ENCODE results near the gene APBA3. TPM values are rescaled to one million over a fixed set of nuclear protein-coding genes. Genes with fewer than 3 reads are reported as not detected.

Gene APBA3
- polyA plus RNA-seq, 1 donor (not counting 4 experiments of a cell fraction or from before 2014, with no cell fraction given), result 6.7 TPM

DNA sequence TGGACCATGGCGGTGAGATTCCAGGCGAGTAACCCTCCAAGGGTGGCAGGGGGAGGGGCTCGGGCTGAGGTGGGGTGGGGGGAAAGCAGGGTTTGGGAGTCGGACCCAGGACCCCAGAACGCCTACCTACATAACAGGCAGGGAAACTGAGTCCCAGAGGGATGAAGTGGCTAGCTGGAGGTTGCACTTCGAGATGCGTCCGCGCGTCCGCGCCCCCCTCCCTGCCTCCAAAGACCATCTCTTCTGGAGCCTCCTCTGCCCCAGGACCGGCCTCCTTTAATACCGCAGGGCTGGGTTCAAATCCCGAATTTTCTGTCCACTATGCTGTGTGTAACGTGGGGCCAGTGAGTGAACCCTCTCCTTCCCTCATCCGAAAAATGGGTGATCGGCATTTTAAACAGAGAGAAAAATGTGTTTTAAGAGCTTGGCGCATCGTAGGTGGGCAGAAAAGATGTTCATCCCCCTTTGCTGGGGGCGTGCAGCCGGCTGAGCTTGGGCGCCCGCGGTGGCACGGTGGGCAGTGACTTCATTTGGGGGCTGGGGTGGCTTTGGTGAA is 39.5 kb downstream of the APBA3 start:
- Histone ChIP-seq H3K36me3 (ENCODE audit: control insufficient read depth in 2 of 2, extremely low read depth in 1 of 2, insufficient read depth in 2 of 2, low read length in 2 of 2) (no peaks in the 10 kb centered on the region), H2AFZ (ENCODE audit: control insufficient read depth, low read length) (no peak overlapping the region), H3K4me1 (ENCODE audit: control insufficient read depth, extremely low read depth, insufficient read depth, low read length) (no peaks in the 10 kb centered on the region), H3K9me1 (ENCODE audit: control insufficient read depth, extremely low read depth, insufficient read depth, low read length) (no peaks in the 10 kb centered on the region), H3K9ac (ENCODE audit: control insufficient read depth, extremely low read depth, insufficient read depth, low read length) (no peak overlapping the region), H3K27me3 (ENCODE audit: control insufficient read depth, extremely low read depth, insufficient read depth, low read length) (peaks cover 41% of the 10 kb centered on the region), H3K79me2 (ENCODE audit: control insufficient read depth, insufficient read depth, low read length) (no peaks in the 10 kb centered on the region), H3K4me3 (ENCODE audit: control insufficient read depth in 2 of 3, extremely low read depth in 1 of 3, insufficient read depth in 2 of 3, low read depth in 1 of 3, low read length in 3 of 3) (no peak overlapping the region), H3K27ac (ENCODE audit: control insufficient read depth, insufficient read depth, low read length) (no peak overlapping the region), H4K20me1 (ENCODE audit: control insufficient read depth, extremely low read depth, insufficient read depth, low read length) (no peaks in the 10 kb centered on the region), H3K4me2 (ENCODE audit: control insufficient read depth, extremely low read depth, insufficient read depth, low read depth, low read length) (no peak overlapping the region), H3K9me3 (ENCODE audit: control insufficient read depth, low read depth, low read length) (no peaks in the 10 kb centered on the region)
- TF ChIP-seq, protein P1, sequence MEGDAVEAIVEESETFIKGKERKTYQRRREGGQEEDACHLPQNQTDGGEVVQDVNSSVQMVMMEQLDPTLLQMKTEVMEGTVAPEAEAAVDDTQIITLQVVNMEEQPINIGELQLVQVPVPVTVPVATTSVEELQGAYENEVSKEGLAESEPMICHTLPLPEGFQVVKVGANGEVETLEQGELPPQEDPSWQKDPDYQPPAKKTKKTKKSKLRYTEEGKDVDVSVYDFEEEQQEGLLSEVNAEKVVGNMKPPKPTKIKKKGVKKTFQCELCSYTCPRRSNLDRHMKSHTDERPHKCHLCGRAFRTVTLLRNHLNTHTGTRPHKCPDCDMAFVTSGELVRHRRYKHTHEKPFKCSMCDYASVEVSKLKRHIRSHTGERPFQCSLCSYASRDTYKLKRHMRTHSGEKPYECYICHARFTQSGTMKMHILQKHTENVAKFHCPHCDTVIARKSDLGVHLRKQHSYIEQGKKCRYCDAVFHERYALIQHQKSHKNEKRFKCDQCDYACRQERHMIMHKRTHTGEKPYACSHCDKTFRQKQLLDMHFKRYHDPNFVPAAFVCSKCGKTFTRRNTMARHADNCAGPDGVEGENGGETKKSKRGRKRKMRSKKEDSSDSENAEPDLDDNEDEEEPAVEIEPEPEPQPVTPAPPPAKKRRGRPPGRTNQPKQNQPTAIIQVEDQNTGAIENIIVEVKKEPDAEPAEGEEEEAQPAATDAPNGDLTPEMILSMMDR (optimal IDR thresholded peaks at IDR 0.05 in 1 of 3, IDR thresholded peaks at IDR 0.05 in 1 of 3, conservative IDR thresholded peaks at IDR 0.05 in 1 of 3; ENCODE audit: extremely low read depth in 1 of 3, insufficient read depth in 2 of 3, low read length in 3 of 3), result no peak
- TF ChIP-seq EZH2 (IDR thresholded peaks at IDR 0.05; ENCODE audit: low read length), result peak; percentile 90
- FAIRE-seq (no peak), DNase-seq (ENCODE audit: low read depth, low spot score) (no peak)
- dilution Hi-C loops (cut with MboI; ENCODE audit: extremely low pct_ligation_motif_present, low sequenced_read_pairs), result no loop called here

- Histone ChIP-seq H3K4me2 (ENCODE audit: control insufficient read depth, extremely low read depth, insufficient read depth, low read depth, low read length) (no peak overlapping the region), H3K4me3 (ENCODE audit: control insufficient read depth in 2 of 3, extremely low read depth in 1 of 3, insufficient read depth in 2 of 3, low read depth in 1 of 3, low read length in 3 of 3) (no peak overlapping the region), H2AFZ (ENCODE audit: control insufficient read depth, low read length) (no peak overlapping the region), H3K9me1 (ENCODE audit: control insufficient read depth, extremely low read depth, insufficient read depth, low read length) (no peaks in the 10 kb centered on the region), H4K20me1 (ENCODE audit: control insufficient read depth, extremely low read depth, insufficient read depth, low read length) (no peaks in the 10 kb centered on the region), H3K27me3 (ENCODE audit: control insufficient read depth, extremely low read depth, insufficient read depth, low read length) (peaks cover 41% of the 10 kb centered on the region), H3K79me2 (ENCODE audit: control insufficient read depth, insufficient read depth, low read length) (no peaks in the 10 kb centered on the region), H3K36me3 (ENCODE audit: control insufficient read depth in 2 of 2, extremely low read depth in 1 of 2, insufficient read depth in 2 of 2, low read length in 2 of 2) (no peaks in the 10 kb centered on the region), H3K27ac (ENCODE audit: control insufficient read depth, insufficient read depth, low read length) (no peak overlapping the region), H3K4me1 (ENCODE audit: control insufficient read depth, extremely low read depth, insufficient read depth, low read length) (no peaks in the 10 kb centered on the region), H3K9ac (ENCODE audit: control insufficient read depth, extremely low read depth, insufficient read depth, low read length) (no peak overlapping the region), H3K9me3 (ENCODE audit: control insufficient read depth, low read depth, low read length) (no peaks in the 10 kb centered on the region)
- FAIRE-seq (no peak), DNase-seq (ENCODE audit: low read depth, low spot score) (no peak)
- dilution Hi-C loops (cut with MboI; ENCODE audit: extremely low pct_ligation_motif_present, low sequenced_read_pairs), result no loop called here
- no peak for TF ChIP-seq EZH2 (IDR thresholded peaks at IDR 0.05; ENCODE audit: low read length)
- TF ChIP-seq, protein P1 (optimal IDR thresholded peaks at IDR 0.05 in 1 of 3, IDR thresholded peaks at IDR 0.05 in 1 of 3, conservative IDR thresholded peaks at IDR 0.05 in 1 of 3; ENCODE audit: extremely low read depth in 1 of 3, insufficient read depth in 2 of 3, low read length in 3 of 3), result no peak
Measured at GRCh38 chr19:3721131-3721886, 40.2 kb downstream of the APBA3 start.
